Esophagus squamous epithelium (tissue), 5 donors: ENCODE results near the gene BARHL1. TPM values are rescaled to one million over a fixed set of nuclear protein-coding genes. Genes with fewer than 3 reads are reported as not detected.
"Not testable (repeated sequence)": the region's sequence is repeated elsewhere in the genome, so short reads cannot be mapped to it uniquely, and the experiment has no call there.

ENCODE experiments used
- DNase-seq: peaks from one replicate; lab custom pipeline; 2025; lab: John Stamatoyannopoulos, UW
- H3K27ac ChIP-seq, 4 donors: fragments of 200-600 bp; sonication (generic); one replicate each; pipeline ENCODE4 v1.5.1; 2016 to 2019; ENCODE audit warnings: mild to moderate bottlenecking in 1 of 4
- H3K27me3 ChIP-seq, 4 donors: fragments of 200-600 bp; sonication (generic); 1 replicate in 3 of 4; 2 replicates in 1 of 4; pipeline versions ENCODE4 v1.5.1 to v1.6.0; 2017 to 2021; ENCODE audit warnings: antibody characterized with exemption in 1 of 4
- H3K36me3 ChIP-seq, 3 donors: fragments of 200-600 bp; sonication (generic); one replicate each; pipeline ENCODE4 v1.5.1; 2016 to 2019
- H3K4me1 ChIP-seq, 3 donors: fragments of 200-600 bp; sonication (generic); one replicate each; pipeline ENCODE4 v1.5.1; 2017 to 2019
- H3K4me3 ChIP-seq, 4 donors: fragments of 200-600 bp; sonication (generic); 1 replicate in 3 of 4; 2 replicates in 1 of 4; pipeline ENCODE4 v1.5.1; 2016 to 2019; ENCODE audit warnings: mild to moderate bottlenecking in 2 of 4, moderate library complexity in 1 of 4
- H3K9me3 ChIP-seq, 3 donors: fragments of 200-600 bp; sonication (generic); one replicate each; pipeline ENCODE4 v1.5.1; 2016 to 2019
- CTCF ChIP-seq, 6 experiments: fragments of 450-650 bp in 4 of 6; fragments of 200-600 bp in 2 of 6; sonication (generic) in 2 of 6; IDR thresholded peaks; one replicate each; pipeline ENCODE4 v1.5.1; 2016 to 2019; ENCODE audit warnings: antibody characterized with exemption in 6 of 6, mild to moderate bottlenecking in 4 of 6, moderate library complexity in 4 of 6
- POLR2A ChIP-seq, 4 donors: fragments of 450-650 bp; IDR thresholded peaks; one replicate each; pipeline ENCODE4 v1.6.1; 2017; ENCODE audit warnings: antibody characterized with exemption in 4 of 4, mild to moderate bottlenecking in 4 of 4, moderate library complexity in 3 of 4
- whole genome bisulfite sequencing, 2 donors: methylation state at CpG; one replicate each; pipeline ENCODE4 v1.1.5; 2018; 5-methylcytosine and 5-hydroxymethylcytosine counted together
- intact Hi-C: fragments of 100-400 bp; cut with DNase I; formaldehyde crosslinking; loops from one replicate; pipeline ENCODE4 v1.15.0; 2022
- total RNA-seq, 4 donors: library from RNA; depleted of rRNA; stranded (reverse); fragments of >200 nt; gene quantifications; one replicate each; pipeline ENCODE4 v1.1.0, GENCODE V29; 2016
- donor health status: DM: yes; HTN: yes; CAD: no.

Gene BARHL1
- total RNA-seq, 4 donors from 2014 or later: not detected

- H3K27ac ChIP-seq: no peak overlapping the region
- H3K4me1 ChIP-seq: no peaks in the 10 kb centered on the region
- no peaks in the 10 kb centered on the region for H3K9me3 ChIP-seq
- H3K36me3 ChIP-seq: no peaks in the 10 kb centered on the region
- TF ChIP-seq CTCF (IDR thresholded peaks at IDR 0.05) (no peak), POLR2A (IDR thresholded peaks at IDR 0.05) (no peak)
- intact Hi-C loops: no loop called here
- WGBS, 2 donors: 40% methylated on average over 7 to 9 of the region's 14 CpGs
- DNase-seq: no peak
- H3K27me3 ChIP-seq: peaks cover 0 to 78% (median 0%) of the 10 kb centered on the region in 4 donors
- no peak overlapping the region for H3K4me3 ChIP-seq
Observed at GRCh38 chr9:132560616-132561202, 21.7 kb upstream of the BARHL1 start.

DNA sequence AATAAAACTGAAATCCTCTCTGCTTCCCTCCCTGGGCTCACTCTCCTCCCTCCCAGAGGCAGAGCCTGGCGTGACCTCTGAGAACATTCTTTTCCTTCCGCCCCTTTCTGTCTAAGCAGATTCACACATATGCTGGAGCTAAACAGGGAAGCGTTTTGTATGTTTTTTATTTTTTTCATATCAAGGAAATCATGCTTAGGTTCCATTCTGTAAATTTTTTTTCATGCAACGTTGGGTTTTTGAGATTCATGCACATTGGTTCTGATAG is 20.2 kb upstream of the BARHL1 start:
- WGBS, 2 donors: 24 to 39% methylated on average over 4 of the region's 4 CpGs
- H3K36me3 ChIP-seq: no peaks in the 10 kb centered on the region
- peaks cover 0 to 66% (median 0%) of the 10 kb centered on the region in 4 donors for H3K27me3 ChIP-seq
- DNase-seq: no peak
- intact Hi-C loops: no loop called here
- H3K27ac ChIP-seq: no peak overlapping the region
- TF ChIP-seq CTCF (IDR thresholded peaks at IDR 0.05) (no peak), POLR2A (IDR thresholded peaks at IDR 0.05) (no peak)
- H3K4me3 ChIP-seq: no peak overlapping the region
- no peaks in the 10 kb centered on the region for H3K9me3 ChIP-seq
- no peaks in the 10 kb centered on the region for H3K4me1 ChIP-seq

DNA sequence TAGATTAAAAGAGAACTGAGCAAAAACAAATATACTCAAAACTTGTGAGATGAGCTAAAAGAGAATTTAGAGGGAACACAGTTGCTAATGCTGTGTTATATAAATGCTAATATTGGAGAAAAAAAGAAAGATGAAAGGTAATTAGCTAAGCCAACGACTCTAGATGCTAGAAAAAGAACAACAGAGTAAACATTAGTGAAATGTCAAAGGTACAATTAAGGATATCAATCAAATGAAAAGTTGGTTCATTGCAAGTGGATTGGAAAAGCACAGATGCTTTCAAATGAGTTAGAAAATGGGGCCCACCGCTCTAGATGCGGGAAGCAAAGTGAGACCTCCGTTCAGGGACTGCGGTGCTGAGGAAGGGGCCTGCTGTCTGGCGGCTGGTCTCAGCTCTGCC is 17.9 kb upstream of the BARHL1 start:
- H3K9me3 ChIP-seq: no peaks in the 10 kb centered on the region
- no peaks in the 10 kb centered on the region for H3K4me1 ChIP-seq
- no peaks in the 10 kb centered on the region for H3K36me3 ChIP-seq
- intact Hi-C loops: no loop called here
- H3K27me3 ChIP-seq: peaks cover 0 to 55% (median 0%) of the 10 kb centered on the region in 4 donors
- H3K4me3 ChIP-seq: no peak overlapping the region
- WGBS, 2 donors: 68 to 80% methylated on average over 6 of the region's 6 CpGs
- no peak overlapping the region for H3K27ac ChIP-seq
- TF ChIP-seq POLR2A (IDR thresholded peaks at IDR 0.05) (no peak), CTCF (IDR thresholded peaks at IDR 0.05) (no peak)
- DNase-seq: no peak

GRCh38 chr9:132568787-132569186 is 13.6 kb upstream of the BARHL1 start:
- H3K4me3 ChIP-seq, H3K4me1 ChIP-seq, DNase-seq, H3K36me3 ChIP-seq, intact Hi-C loops, H3K9me3 ChIP-seq, H3K27ac ChIP-seq: not testable (repeated sequence)
- peaks cover 0 to 44% (median 0%) of the 10 kb centered on the region in 4 donors for H3K27me3 ChIP-seq
- WGBS, 2 donors: 38 to 80% methylated on average over 2 of the region's 2 CpGs

GRCh38 chr9:132571806-132572600 is 10.4 kb upstream of the BARHL1 start:
- no peak overlapping the region for H3K4me3 ChIP-seq
- peaks cover 0 to 71% (median 0%) of the 10 kb centered on the region in 4 donors for H3K27me3 ChIP-seq
- no peak for DNase-seq
- no peak overlapping the region for H3K27ac ChIP-seq
- 72 to 75% methylated on average over 14 to 15 of the region's 15 CpGs for WGBS, 2 donors
- intact Hi-C loops: loop anchor here (10.0 kb wide), 1 partner anchor 157 kb away; the partner anchor contains the start of gene CFAP77
- no peaks in the 10 kb centered on the region for H3K4me1 ChIP-seq
- H3K9me3 ChIP-seq: no peaks in the 10 kb centered on the region
- no peaks in the 10 kb centered on the region for H3K36me3 ChIP-seq
- TF ChIP-seq POLR2A (IDR thresholded peaks at IDR 0.05) (no peak), CTCF (IDR thresholded peaks at IDR 0.05) (no peak)
